Calu3 (cell line): ENCODE results near the gene CPEB3. TPM values are rescaled to one million over a fixed set of nuclear protein-coding genes. Genes with fewer than 3 reads are reported as not detected.

Experiments used
- BruUV-seq: library from RNA; stranded (reverse); fragments of 400-500 nt; replicated peaks from 2 replicates; lab custom pipeline; 2021; lab: Mats Ljungman, UMichigan
- CTCF ChIA-PET: fragments of 300-600 bp; sonication (Branson Sonifier 250); formaldehyde crosslinking; loops from one replicate; lab custom pipeline; 2022; ENCODE audit warnings: antibody characterized with exemption; lab: Charles Lee
- DNase-seq: peaks from one replicate; pipeline ENCODE4 v3.0.0; 2022
- H3K27ac Mint-ChIP-seq: one replicate; pipeline ENCODE4 v1.8.0; 2022; ENCODE audit warnings: mixed read lengths; ENCODE audit not compliant: unreplicated experiment
- H3K27me3 Mint-ChIP-seq: one replicate; pipeline ENCODE4 v1.8.0; 2022; ENCODE audit warnings: mixed read lengths; ENCODE audit not compliant: unreplicated experiment
- H3K36me3 Mint-ChIP-seq: one replicate; pipeline ENCODE4 v1.8.0; 2022; ENCODE audit warnings: mild to moderate bottlenecking, moderate library complexity, mixed read lengths; ENCODE audit not compliant: insufficient read depth, unreplicated experiment
- H3K4me1 Mint-ChIP-seq: one replicate; pipeline ENCODE4 v1.8.0; 2022; ENCODE audit warnings: mild to moderate bottlenecking, low read depth, mixed read lengths; ENCODE audit not compliant: unreplicated experiment
- H3K4me3 Mint-ChIP-seq: one replicate; pipeline ENCODE4 v1.8.0; 2022; ENCODE audit warnings: mild to moderate bottlenecking, low read depth, moderate library complexity, mixed read lengths; ENCODE audit not compliant: unreplicated experiment
- H3K9me3 Mint-ChIP-seq: one replicate; pipeline ENCODE4 v1.8.0; 2022; ENCODE audit warnings: low read depth, mixed read lengths; ENCODE audit not compliant: unreplicated experiment
- intact Hi-C: fragments of 100-400 bp; cut with micrococcal nuclease; formaldehyde crosslinking; loops from one replicate; pipeline ENCODE4 v1.10.0; 2022; ENCODE audit not compliant: unreplicated experiment
- total RNA-seq: library from RNA; stranded (reverse); gene quantifications from 2 replicates; pipeline ENCODE4 v1.2.3, GENCODE V29; 2022
- TF ChIP-seq, protein P1 (sequence below): fragments of 200-600 bp; IDR thresholded peaks from one replicate; pipeline ENCODE4 v1.8.0; 2022; ENCODE audit warnings: antibody characterized with exemption; ENCODE audit not compliant: unreplicated experiment

Gene CPEB3
- total RNA-seq, 1 experiment from 2014 or later: 2.8 TPM

DNA sequence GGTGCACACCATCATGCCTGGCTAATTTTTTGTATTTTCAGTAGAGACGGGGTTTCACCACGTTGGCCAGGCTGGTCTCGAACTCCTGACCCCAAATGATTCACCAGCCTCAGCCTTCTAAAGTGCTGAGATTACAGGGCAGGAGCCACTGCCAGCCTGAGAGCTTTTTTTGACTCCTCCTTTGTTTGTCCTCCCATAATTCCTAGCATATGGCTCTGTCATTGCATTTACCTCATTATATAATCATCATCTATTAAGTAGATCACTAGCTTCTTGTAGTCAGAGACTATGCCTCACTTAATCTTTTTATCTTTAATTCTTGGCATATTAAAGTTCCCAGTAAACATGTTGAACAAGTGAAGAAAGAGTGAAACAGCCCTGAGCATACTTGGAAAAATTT, 82.1 kb downstream of the CPEB3 start:
- Mint-ChIP-seq H3K36me3 (no peaks in the 10 kb centered on the region), H3K9me3 (no peaks in the 10 kb centered on the region), H3K27me3 (no peaks in the 10 kb centered on the region), H3K4me3 (no peak overlapping the region), H3K4me1 (peaks cover 13% of the 10 kb centered on the region), H3K27ac (peak overlapping the region; percentile 42)
- CTCF ChIA-PET: interaction anchor here (0.8 to 1.3 kb wide), 2 partner anchors 82 to 121 kb away, joined by 4 read pairs; partner anchors contain the start of genes CPEB3 and MARCHF5
- no TSS peak for BruUV-seq
- TF ChIP-seq, protein P1, sequence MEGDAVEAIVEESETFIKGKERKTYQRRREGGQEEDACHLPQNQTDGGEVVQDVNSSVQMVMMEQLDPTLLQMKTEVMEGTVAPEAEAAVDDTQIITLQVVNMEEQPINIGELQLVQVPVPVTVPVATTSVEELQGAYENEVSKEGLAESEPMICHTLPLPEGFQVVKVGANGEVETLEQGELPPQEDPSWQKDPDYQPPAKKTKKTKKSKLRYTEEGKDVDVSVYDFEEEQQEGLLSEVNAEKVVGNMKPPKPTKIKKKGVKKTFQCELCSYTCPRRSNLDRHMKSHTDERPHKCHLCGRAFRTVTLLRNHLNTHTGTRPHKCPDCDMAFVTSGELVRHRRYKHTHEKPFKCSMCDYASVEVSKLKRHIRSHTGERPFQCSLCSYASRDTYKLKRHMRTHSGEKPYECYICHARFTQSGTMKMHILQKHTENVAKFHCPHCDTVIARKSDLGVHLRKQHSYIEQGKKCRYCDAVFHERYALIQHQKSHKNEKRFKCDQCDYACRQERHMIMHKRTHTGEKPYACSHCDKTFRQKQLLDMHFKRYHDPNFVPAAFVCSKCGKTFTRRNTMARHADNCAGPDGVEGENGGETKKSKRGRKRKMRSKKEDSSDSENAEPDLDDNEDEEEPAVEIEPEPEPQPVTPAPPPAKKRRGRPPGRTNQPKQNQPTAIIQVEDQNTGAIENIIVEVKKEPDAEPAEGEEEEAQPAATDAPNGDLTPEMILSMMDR: no peak
- intact Hi-C loops: no loop called here
- peak; percentile 14 for DNase-seq

DNA sequence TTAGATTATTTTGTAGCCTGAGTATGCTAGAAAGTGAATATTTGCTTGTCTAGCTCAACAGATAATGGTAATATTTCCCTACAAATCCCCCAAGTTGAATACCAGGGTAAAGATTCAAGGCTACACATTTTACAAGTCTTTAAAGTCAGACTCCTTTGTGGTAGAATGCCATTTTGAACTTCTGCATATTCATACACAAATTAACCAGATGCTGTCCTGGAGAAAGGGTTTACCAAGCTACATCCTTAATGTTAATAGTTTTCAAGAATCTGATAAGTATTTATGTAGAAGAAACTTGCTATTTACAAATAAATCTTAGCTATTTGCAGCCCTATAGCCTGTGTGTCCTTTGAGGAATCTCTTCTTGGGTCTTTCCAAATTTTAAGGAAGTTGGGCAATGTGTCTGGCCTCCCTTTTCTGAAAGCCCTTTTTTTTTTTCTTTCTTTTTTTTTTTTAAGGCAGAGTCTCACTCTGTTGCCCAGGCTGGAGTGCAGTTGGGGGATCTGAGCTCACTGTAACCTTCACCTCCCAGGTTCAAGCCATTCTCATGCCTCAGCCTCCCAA, 82.6 kb downstream of the CPEB3 start:
- peaks cover 13% of the 10 kb centered on the region for H3K4me1 Mint-ChIP-seq
- peak overlapping the region; percentile 42 for H3K27ac Mint-ChIP-seq
- H3K4me3 Mint-ChIP-seq: no peak overlapping the region
- intact Hi-C loops: no loop called here
- no peak for DNase-seq
- no peaks in the 10 kb centered on the region for H3K36me3 Mint-ChIP-seq
- no TSS peak for BruUV-seq
- CTCF ChIA-PET: interaction anchor here (0.8 to 1.3 kb wide), 2 partner anchors 83 to 120 kb away, joined by 4 read pairs; partner anchors contain the start of genes CPEB3 and MARCHF5
- H3K27me3 Mint-ChIP-seq: no peaks in the 10 kb centered on the region
- H3K9me3 Mint-ChIP-seq: no peaks in the 10 kb centered on the region
- TF ChIP-seq, protein P1: no peak

DNA sequence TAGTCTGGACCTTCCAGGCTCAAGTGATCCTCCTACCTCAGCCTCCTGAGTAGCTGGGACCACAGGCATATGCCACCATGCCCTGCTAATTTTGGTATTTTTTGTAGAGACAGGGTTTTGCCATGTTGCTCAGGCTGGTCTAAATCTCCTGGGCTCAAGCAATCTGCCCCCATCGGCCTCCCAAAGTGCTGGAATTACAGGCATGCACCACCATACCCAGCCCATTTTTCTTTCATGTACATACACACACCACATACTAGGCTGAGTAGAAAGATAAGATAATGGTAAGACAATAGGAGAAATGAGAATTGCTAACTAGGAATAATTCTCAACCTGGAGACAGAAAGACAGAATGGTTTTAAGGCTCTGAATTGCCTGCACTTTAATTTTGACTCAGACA, 83.8 kb downstream of the CPEB3 start:
- Mint-ChIP-seq H3K4me3 (no peak overlapping the region), H3K9me3 (no peaks in the 10 kb centered on the region), H3K27me3 (no peaks in the 10 kb centered on the region), H3K36me3 (no peaks in the 10 kb centered on the region), H3K27ac (no peak overlapping the region), H3K4me1 (peaks cover 13% of the 10 kb centered on the region)
- TF ChIP-seq, protein P1: no peak
- intact Hi-C loops: no loop called here
- CTCF ChIA-PET: no interaction called here
- DNase-seq: no peak
- no TSS peak for BruUV-seq

DNA sequence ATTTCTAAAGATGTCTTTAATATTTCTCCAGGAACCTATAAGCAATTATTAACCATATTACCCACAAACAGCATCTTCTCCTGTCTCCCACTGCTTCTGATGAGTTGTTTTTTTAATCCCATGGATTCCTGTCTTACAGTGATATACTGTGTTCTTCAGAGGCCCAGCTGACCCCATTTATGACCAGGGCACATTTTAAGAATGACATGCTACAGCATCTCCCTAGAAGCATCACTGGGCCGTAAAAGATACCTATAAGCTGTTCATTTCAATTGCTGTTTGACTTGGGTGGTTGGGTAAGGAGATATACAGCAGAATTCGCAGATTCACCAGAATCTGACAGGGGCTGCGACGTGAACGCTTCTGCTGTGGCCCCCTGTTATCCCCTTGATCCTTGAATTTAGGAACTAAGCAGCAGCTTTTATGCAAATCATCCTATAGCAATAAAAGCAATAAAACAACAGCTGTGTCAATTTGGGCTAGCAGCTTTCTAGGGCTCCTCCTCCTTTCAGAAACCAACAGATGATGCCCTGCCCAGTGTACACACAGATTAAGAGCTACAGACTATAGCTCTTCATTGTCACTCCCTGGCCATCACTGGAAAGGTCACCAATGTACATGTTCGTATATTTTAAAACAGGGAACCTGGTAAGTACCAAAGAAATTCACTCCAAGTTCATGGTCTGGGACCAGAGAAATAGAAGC, 86.8 kb downstream of the CPEB3 start:
- TF ChIP-seq, protein P1: no peak
- DNase-seq: no peak
- BruUV-seq: no TSS peak
- intact Hi-C loops: no loop called here
- H3K4me3 Mint-ChIP-seq: no peak overlapping the region
- H3K27me3 Mint-ChIP-seq: no peaks in the 10 kb centered on the region
- H3K36me3 Mint-ChIP-seq: no peaks in the 10 kb centered on the region
- no peaks in the 10 kb centered on the region for H3K9me3 Mint-ChIP-seq
- no peak overlapping the region for H3K27ac Mint-ChIP-seq
- CTCF ChIA-PET: interaction anchor here (0.7 kb wide), 1 partner anchor 64 kb away, joined by 4 read pairs; no protein-coding TSS in a partner anchor
- H3K4me1 Mint-ChIP-seq: no peaks in the 10 kb centered on the region
